HG02884 (cell line): ENCODE measurements around the gene GPR156.

Experiments used
- ATAC-seq: cut with Tn5 transposase; IDR thresholded peaks from one replicate; pipeline ENCODE4 v1.9.1; 2021; ENCODE audit warnings: mild to moderate bottlenecking, moderate library complexity; ENCODE audit not compliant: unreplicated experiment

GPR156 gene

GRCh38 chr3:120198305-120198878, 86.6 kb downstream of the GPR156 start:
- no peak for ATAC-seq

GRCh38 chr3:120196812-120197211, 88.2 kb downstream of the GPR156 start:
- ATAC-seq, result no peak

GRCh38 chr3:120196333-120196732, 88.7 kb downstream of the GPR156 start:
- no peak for ATAC-seq

GRCh38 chr3:120193554-120193953, 91.5 kb downstream of the GPR156 start:
- no peak for ATAC-seq

- no peak for ATAC-seq
Observed at GRCh38 chr3:120192579-120192978, 92.4 kb downstream of the GPR156 start.

GRCh38 chr3:120192159-120192558, 92.9 kb downstream of the GPR156 start:
- ATAC-seq, result no peak

- no peak for ATAC-seq
Observed at GRCh38 chr3:120182613-120183511, 102.2 kb downstream of the GPR156 start.

GRCh38 chr3:120181632-120182031, 103.4 kb downstream of the GPR156 start:
- no peak for ATAC-seq

GRCh38 chr3:120180731-120181412, 104.2 kb downstream of the GPR156 start:
- no peak for ATAC-seq

GRCh38 chr3:120177707-120178306, 107.2 kb downstream of the GPR156 start:
- no peak for ATAC-seq

GRCh38 chr3:120177151-120177550, 107.9 kb downstream of the GPR156 start:
- no peak for ATAC-seq

- no peak for ATAC-seq
Observed at GRCh38 chr3:120174811-120175539, 110.0 kb downstream of the GPR156 start.

- ATAC-seq, result no peak
Observed at GRCh38 chr3:120173056-120173675, 111.9 kb downstream of the GPR156 start.

GRCh38 chr3:120172070-120172469, 113.0 kb downstream of the GPR156 start:
- ATAC-seq, result no peak

GRCh38 chr3:120171134-120171873, 113.7 kb downstream of the GPR156 start:
- no peak for ATAC-seq

GRCh38 chr3:120170223-120170622, 114.8 kb downstream of the GPR156 start:
- no peak for ATAC-seq

- no peak for ATAC-seq
Observed at GRCh38 chr3:120169407-120169806, 115.6 kb downstream of the GPR156 start.

GRCh38 chr3:120168611-120169010, 116.4 kb downstream of the GPR156 start:
- ATAC-seq, result no peak

GRCh38 chr3:120168038-120168437, 117.0 kb downstream of the GPR156 start:
- no peak for ATAC-seq

GRCh38 chr3:120167488-120167887, 117.5 kb downstream of the GPR156 start:
- no peak for ATAC-seq
